ENCODE measurements around the gene STARD10.
A peak's percentile ranks its signal among the peaks of the same experiment; 100 is the strongest.
"Not testable (repeated sequence)": the region's sequence is repeated elsewhere in the genome, so short reads cannot be mapped to it uniquely, and the experiment has no call there.

Gene STARD10

DNA sequence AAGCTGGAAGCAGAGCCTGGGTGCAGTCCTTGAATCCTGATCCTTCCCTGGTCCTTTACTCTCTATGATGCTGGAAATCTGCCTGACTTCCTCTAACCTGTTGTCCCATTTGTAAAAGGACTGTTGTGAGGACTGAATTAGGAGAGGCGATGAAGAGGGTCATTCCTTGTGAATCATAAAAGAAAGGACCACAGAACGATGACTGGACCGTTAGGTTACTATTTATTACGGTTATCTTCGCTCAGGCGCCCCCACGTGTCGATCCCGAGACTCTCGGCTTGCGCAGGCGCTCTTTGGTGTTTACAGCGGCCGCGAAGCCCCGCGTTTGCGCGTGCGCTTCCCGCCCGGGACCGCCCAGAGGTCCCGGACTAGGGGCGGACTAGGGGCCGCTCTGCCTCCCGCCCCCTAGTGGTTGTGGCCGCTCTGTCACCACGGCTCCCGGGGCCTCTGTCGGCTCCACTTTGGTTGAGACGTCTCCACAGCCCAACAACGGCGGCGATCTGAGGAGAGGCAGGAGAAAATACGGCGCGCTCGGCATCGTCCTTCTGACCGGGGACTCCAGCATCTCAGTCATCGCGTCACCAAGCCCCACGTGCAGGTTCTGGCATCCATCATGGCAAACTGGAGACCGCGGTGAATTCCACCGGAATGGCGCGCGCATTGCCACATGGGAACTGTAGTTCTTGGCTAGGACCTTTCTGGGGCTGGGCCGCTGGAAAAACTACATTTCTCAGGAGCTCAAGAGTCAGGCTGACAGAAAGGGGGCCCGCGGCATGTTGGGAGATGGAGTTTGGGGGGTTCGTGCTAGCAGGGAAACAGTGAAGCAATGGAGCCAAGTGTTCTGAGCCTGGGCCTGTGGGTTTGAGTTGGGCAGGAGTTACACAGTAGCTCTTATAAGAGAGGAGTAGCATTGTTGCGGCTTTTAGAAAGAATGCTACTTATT, at the start of gene STARD10:
Gene STARD10, minus strand, starts transcription at position 623 of the 943 bp plus-strand sequence. CDS start 12,866 bp downstream, outside the sequence.
- DNase-seq (ENCODE audit: low read depth in 3 of 3) = peak; percentile 85 to 93 (median 89)

DNA sequence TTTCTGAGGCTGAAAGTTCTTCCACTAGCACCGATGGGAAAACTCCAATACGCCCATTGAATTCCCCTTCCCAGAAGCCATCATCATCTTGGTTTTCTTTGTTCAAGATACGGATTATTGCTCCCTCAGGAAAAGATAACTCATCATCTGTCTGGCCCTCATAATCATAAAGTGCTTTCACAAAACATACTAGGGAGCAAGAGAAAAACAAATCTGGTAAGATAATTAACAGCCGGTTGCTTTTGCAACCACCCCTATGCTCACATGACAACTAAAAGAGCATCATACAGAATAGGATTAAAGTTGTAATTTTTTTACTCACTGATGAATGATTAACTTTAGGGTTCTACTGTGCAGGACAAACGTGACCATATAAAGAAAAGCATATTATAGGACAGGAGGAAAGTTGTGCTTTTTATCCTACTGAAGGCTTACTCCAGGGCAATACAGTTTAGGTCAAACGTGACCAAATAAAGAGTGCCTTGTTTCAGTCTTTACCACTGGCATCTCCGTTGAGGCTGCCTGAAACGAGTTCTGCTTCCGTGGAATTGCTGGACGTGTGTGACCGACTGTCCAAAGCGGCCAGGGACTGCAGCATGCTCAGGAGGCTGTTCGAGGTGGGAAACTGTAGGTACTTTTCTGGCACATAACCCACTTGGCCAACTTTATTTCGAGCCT, 48.9 kb upstream of the STARD10 start:
- no peak for DNase-seq (ENCODE audit: low read depth in 3 of 3)

DNA sequence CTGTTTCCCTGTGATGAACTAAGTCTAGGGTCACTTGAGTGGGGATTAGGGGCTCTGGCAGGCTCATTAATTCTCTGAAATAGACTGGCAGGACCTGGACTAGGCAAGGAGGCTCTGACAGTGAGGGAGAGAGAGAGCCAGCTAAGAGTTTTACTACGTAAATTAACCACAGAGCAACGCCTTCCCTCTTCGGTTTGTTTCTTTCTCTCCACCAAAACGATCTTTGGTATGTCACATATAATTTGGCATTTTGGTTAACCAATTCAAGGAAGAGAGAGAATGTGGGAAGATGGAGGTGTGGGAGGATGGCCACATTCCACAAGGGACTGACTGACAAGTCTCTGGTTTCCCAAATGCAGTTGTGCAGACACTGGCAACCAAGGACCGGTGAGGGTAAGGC, 48.3 kb upstream of the STARD10 start:
- DNase-seq (ENCODE audit: low read depth in 3 of 3) = no peak

DNA sequence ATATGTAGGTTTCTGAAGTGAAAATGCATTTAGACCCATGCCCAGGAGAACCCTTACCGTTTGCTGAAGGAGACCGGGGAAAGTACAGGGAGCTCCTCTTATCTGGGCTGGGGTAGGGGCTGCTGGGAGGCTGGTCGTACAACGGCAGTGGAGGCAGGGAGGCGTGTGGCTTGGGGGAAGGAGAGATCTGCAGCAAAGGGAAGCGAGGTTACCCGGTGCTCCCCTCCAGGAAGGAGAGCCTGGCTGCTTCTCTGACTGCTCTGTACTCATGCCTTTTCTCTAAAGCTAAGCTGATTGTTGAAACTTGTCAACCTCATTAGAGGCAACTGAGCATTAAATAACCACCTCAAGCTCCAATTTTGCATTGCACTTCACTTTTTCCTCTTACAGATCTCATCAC, 47.5 kb upstream of the STARD10 start:
- DNase-seq (ENCODE audit: low read depth in 3 of 3) = no peak

- DNase-seq (ENCODE audit: low read depth in 3 of 3) = no peak
Measured at GRCh38 chr11:72840780-72841179, 46.9 kb upstream of the STARD10 start.

- no peak for DNase-seq (ENCODE audit: low read depth in 3 of 3)
Measured at GRCh38 chr11:72838691-72839305, 45.0 kb upstream of the STARD10 start.

GRCh38 chr11:72836111-72836510, 42.3 kb upstream of the STARD10 start:
- DNase-seq (ENCODE audit: low read depth in 3 of 3) = no peak

- no peak for DNase-seq (ENCODE audit: low read depth in 3 of 3)
Measured at GRCh38 chr11:72834905-72835304, 41.1 kb upstream of the STARD10 start.

DNA sequence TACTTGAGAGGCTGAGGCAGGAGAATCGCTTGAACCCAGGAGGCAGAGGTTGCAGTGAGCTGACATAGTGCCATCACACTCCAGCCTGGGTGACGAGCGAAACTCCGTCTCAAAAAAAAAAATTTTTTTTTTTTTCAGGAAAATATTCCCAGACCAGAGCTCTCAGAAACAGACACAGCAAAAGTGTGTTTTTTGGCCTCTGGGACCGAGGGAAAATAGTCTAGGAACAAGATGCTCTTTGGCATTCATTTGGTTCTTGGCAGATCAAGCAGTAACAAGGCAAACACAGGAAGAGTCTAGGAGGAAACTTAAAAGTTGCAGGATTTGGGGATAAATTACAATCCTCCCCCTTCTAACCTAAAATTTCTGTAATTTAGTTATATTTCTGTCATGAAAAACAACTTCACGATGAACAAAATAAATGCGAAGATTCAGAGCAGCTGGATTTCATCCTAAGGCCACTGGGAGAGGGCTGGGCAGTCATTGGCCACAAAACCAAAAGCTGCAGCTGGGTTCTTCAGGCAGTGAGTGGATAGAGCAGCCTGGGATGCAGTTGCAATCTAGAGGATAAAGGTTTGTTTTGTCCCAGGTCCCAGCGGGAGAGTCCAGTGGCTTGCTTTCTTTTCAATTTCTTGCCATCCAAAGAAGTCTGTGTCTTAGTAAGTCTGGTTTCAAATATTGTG, 40.1 kb upstream of the STARD10 start:
- no peak for DNase-seq (ENCODE audit: low read depth in 3 of 3)

GRCh38 chr11:72833083-72833733, 39.4 kb upstream of the STARD10 start:
- no peak for DNase-seq (ENCODE audit: low read depth in 3 of 3)

DNA sequence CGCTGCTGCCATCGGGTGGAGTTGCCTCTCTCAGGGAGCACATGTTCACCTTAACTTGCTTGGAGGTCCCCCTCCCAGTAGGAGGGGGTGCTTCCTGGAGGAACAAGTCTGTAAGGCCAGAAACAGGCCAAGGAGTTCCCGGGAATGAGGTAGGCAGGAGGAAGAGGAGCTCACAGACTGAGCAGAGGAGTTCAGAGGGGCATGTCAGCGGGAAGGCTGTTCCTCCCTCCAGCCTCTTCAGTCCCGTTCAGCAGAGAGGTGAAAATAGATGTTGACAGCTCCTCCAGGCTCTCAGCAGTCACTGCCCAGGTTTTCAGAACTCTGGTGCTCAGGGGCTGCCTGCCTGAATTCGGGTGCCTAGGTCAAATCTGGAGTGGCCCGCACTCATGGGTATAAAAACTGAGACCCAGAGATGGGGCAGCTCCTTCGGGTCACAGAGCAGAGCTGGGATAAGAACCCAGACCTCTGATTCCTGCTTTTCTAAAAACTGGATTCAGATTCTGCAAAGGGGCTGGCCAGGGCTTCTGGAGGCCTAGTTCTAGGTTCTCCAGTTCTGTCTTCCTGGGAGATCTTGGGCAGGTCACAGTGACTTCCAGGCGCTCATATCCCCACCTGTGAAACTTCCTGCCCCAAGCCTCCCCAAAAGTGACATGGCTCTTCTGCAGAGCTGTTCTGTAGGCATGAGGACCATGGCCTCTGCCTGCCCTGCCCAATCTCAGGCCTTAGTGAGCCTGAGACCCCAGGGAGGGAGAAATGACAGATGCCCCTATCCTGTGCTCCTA, 38.6 kb upstream of the STARD10 start:
- no peak for DNase-seq (ENCODE audit: low read depth in 3 of 3)

DNA sequence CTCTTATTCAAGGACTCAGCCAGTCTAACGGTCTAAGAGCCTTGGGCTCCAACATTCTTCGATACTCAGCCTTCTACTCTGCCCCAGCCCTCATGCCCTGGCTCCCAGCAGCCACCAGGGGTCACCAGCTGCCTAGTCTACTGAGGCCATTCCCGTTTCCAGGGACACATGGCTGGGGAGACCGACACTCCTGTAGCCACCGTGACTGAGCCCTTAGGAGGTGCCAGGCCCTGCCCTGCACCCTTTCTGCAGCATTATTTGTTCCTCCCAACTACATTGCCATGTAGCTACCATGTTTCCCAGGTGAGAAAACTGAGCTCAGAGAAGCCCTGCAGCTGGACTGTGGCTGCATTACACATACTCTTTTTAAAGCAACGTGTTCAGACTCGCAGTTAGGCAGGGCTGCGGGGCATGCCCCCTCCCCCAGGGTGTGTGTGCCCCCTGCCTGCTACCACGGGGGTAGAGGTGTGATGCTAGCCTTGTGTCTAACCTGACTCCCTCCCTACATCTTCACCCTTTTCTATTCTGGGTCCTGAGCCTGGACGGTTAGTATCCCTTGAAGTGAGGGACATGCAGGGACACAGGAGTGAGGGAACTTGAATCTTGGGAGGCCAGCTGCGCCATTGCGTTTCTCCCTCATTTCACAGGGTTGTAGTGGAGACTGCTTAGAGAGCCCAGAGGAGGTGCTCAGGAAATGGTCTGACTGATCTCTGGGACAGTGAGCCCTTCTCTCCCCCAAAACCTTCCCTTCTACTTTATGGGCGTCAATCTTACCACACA, 37.9 kb upstream of the STARD10 start:
- peak in 2 of 3 donors; percentile 32 to 49 for DNase-seq (ENCODE audit: low read depth in 3 of 3)

DNA sequence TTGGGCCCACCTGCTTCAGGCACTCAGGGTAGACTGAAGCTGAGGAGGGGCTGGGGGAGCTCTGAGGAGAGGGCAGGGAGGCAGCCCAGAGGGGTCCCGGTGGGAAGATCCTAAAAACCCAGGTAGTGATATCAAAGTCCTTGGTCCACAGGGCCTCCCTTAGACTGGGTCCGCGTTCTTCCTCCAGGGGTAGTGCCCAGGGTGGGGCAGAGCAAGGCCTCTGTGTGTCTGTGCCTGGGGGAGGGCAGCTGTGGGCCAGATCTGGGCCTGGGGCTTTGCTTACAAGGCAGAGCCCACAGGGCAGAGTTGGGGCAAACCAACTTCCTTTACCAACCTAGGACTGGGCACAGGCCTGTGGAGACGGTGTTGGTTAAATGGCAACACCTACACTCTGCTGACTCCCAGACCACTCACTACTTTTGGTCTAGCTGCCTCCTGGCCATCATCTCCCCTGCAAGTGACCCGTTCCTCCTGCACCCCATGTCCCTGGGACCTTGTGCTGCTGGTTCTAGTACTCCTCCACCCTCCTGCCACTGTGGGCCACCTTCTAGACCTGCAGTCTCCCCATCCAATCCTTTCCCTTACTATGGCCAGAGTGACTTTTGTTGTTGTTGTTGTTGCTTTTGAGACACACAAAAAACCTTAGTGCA, 36.2 kb upstream of the STARD10 start:
- no peak for DNase-seq (ENCODE audit: low read depth in 3 of 3)

DNA sequence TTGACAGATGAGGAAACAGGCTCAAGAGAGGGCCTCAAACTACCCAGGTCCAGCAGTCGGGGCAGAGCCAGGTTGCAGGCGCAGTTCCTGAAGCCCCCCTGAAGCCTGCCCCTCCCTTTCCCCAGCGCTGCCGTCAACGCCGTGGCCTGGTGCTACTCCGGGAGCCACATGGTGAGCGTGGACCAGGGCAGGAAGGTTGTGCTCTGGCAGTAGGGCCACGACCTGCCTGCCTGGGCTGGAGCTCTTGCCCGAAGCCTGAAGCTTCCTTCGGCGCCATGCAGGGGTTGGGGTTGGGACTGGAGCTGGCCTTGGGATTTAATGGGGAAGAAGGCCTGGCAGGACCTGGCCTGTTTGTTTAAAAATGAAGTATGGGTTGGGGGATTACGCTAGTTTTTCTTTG, 35.3 kb upstream of the STARD10 start:
- DNase-seq (ENCODE audit: low read depth in 3 of 3) = no peak

GRCh38 chr11:72828692-72829101, 34.9 kb upstream of the STARD10 start:
- DNase-seq (ENCODE audit: low read depth in 3 of 3) = no peak

DNA sequence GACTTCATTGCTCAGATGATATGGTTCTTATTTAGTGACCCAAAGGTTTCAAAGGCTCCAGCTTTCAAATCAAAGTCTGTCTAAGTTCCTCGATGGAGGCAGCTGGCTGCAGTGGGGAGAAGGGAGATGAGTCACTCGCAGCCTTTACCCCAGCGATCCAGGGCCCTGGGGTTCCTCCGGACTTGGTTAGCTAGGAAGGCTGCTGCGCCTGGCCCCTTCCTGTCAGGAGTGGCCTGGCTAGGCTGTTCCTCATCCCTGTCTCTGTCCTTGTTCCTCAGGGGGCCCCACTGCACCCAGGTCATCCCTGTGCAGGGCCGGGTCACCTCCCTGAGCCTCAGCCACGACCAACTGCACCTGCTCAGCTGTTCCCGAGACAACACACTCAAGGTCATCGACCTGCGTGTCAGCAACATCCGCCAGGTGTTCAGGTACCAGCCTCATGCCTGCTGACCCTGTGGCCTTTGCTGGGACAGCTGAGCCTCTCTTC, 34.3 kb upstream of the STARD10 start:
- no peak for DNase-seq (ENCODE audit: low read depth in 3 of 3)

GRCh38 chr11:72827656-72828055, 33.8 kb upstream of the STARD10 start:
- DNase-seq (ENCODE audit: low read depth in 3 of 3) = not testable (repeated sequence)

- DNase-seq (ENCODE audit: low read depth in 3 of 3) = no peak
Measured at GRCh38 chr11:72826942-72827480, 33.2 kb upstream of the STARD10 start.

Measured in stimulated activated CD4-positive, alpha-beta T cell treated with anti-CD3 and anti-CD28 coated beads, TNF-alpha, amount 100 ng/mL, for 48 hours (primary cell).